ENCODE data around the gene SLC26A9.
"Not testable (repeated sequence)": the region's sequence is repeated elsewhere in the genome, so short reads cannot be mapped to it uniquely, and the experiment has no call there.

SLC26A9 gene

DNA sequence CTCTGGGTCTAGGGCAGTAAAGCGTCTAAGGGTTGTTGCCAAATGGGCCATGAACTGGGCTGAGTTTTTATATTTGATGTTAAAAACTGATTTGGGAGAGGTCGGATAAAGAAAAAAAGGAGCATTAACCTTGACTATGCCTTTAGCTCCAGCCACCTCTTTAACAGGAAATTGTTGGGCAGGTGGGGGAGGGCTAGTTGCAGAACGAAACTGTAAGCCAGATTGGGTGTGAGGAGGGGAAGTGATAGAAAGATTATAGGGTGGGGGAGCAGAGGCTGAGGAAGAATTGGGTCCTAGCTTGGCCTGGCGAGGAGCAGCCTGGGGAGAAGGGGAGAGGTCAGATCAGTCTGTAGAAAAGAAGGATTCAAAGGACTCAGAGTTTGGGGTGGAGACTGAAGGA is 54.2 kb downstream of the SLC26A9 start:
- not testable (repeated sequence) for DNase-seq

DNA sequence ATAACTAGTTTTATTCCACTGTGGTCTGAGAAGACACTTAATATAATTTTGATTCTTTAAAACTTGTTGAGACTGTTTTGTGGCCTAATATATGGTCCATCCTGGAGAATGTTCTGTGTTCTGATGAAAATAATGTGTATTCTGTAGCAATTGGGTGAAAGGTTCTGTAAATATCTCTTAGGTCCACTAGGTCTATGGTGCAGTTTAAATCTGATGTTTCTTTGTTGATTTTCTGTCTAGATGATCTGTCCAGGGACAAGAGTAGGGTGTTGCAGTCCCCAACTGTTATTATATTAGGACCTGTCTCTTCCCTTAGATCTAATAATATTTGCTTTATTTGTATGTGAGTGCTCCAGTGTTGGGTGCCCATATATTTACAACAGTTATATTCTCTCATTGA is 59.5 kb downstream of the SLC26A9 start:
- no peak for DNase-seq

DNA sequence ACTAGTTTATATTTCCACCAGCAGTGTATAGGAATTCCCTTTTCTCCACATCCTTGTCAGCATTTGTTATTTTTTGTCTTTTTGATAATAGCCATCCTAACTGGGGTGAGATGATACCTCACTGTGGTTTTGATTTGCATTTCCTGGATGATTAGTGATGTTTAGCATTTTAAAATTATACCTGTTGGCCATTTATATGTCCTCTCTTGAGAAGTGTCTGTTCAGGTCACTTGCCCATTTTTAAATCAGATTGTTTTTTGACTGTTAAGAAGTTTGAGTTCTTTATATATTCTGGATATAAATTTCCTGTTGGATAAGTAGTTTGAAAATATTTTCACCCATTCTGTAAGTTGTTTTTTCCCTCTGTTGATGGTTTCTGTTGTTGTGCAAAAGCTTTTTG is 62.3 kb downstream of the SLC26A9 start:
- DNase-seq: no peak

DNA sequence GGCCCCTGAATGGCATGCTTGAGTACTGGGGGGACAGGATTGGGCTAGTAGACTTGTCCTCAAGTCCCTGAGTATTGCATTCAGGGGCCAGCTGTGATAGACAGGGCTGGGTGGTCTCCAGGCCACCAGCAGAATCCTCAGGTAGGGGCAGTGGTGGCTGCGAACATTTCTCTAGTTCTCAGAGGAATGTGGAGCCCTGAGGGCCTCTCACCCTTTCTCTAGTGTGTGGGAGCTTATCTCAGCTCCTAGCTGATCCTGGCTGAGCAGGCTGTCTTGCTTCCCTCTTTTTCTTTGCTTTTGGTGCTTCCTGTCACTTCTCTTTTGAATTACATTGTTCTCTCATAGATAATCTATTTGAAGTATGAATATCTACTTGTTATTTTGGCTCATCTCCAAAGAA is 63.3 kb downstream of the SLC26A9 start:
- no peak for DNase-seq

DNA sequence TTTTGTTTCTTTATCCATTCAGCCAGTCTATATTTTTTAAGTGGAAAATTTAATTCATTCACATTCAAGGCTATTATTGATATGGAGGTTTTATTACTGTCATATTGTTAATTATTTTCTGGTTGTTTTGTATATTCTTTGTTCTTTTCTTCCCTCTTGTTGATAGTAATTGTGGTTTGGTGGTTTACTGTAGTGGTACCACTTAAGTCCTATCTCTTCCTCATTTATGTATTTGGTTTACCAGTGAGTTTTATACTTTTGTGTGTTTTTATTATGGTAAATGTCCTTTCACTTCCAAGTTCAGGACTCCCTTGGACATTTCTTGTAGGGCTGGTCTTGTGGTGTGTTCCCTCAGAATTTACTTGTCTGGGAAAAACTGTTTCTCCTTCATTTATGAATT is 65.2 kb downstream of the SLC26A9 start:
- DNase-seq: no peak

DNA sequence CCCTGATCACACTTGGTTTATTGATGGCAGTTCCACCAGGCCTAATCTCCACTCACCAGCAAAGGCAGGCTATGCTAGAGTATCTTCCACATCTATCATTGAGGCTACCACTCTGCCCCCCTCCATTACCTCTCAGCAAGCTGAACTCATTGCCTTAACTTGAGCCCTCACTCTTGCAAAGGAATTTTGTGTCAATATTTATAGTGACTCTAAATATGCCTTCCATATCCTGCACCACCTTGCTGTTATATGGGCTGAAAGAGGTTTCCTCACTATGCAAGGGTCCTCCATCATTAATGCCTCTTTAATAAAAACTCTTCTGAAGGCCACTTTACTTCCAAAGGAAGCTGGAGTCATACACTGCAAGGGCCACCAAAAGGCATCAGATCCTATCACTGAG is 70.1 kb downstream of the SLC26A9 start:
- DNase-seq: not testable (repeated sequence)

DNA sequence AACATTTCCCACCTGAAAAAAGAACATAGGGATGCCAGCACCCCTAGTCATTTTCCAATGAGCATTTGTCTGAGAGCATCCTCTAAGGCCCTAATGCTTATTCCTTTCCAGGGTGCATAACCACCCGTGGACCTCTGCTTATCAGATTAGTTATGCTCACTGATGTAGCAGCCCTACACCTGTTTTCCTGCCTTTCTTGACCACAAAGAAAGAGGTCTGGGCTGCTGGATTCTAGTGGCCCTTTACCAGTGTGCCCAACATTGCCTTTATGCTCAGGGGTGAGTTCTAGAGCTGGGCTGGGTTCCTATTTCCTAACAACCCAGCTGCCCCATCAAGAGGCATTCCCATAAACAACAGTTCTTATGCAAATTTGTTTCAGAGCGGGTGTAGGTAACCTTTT is 73.0 kb downstream of the SLC26A9 start:
- no peak for DNase-seq
